HEK293 (cell line): ENCODE measurements around the gene SDE2.

Source experiments
- FEZF1 ChIP-seq: fragments of 450-650 bp; formaldehyde crosslinking; IDR thresholded peaks from 2 replicates; pipeline ENCODE4 v1.5.1; 2016; ENCODE audit warnings: missing biosample characterization, missing genetic modification characterization
- INSM2 ChIP-seq: fragments of 450-650 bp; formaldehyde crosslinking; IDR thresholded peaks from 2 replicates; pipeline ENCODE4 v1.5.1; 2016; ENCODE audit warnings: missing biosample characterization, missing genetic modification characterization
- PRDM4 ChIP-seq: fragments of 450-650 bp; formaldehyde crosslinking; IDR thresholded peaks from 2 replicates; pipeline ENCODE4 v1.5.1; 2017; ENCODE audit warnings: missing biosample characterization, missing genetic modification characterization
- SP2 ChIP-seq: fragments of 450-650 bp; formaldehyde crosslinking; IDR thresholded peaks from 2 replicates; pipeline ENCODE4 v1.5.1; 2016; ENCODE audit warnings: missing biosample characterization, missing genetic modification characterization
- SP7 ChIP-seq: fragments of 450-650 bp; formaldehyde crosslinking; IDR thresholded peaks from 2 replicates; pipeline ENCODE4 v1.5.1; 2016; ENCODE audit warnings: missing biosample characterization, missing genetic modification characterization
- ZBTB11 ChIP-seq: fragments of 450-650 bp; formaldehyde crosslinking; conservative IDR thresholded peaks from 2 replicates; pipeline ENCODE4 v1.5.1; 2016; ENCODE audit warnings: low read depth, missing biosample characterization, missing genetic modification characterization
- ZNF24 ChIP-seq: fragments of 450-650 bp; formaldehyde crosslinking; IDR thresholded peaks from 2 replicates; pipeline ENCODE4 v1.5.1; 2016; ENCODE audit warnings: missing biosample characterization, missing genetic modification characterization
- ZNF394 ChIP-seq: fragments of 450-650 bp; formaldehyde crosslinking; IDR thresholded peaks from 2 replicates; pipeline ENCODE4 v1.5.1; 2016; ENCODE audit warnings: missing biosample characterization, missing genetic modification characterization, mild to moderate bottlenecking, moderate library complexity, borderline replicate concordance
- ZNF747 ChIP-seq: fragments of 450-650 bp; formaldehyde crosslinking; IDR thresholded peaks from 2 replicates; pipeline ENCODE4 v1.5.1; 2016; ENCODE audit warnings: missing biosample characterization, missing genetic modification characterization
- TF ChIP-seq, protein P1 (sequence below): fragments of 450-650 bp; formaldehyde crosslinking; IDR thresholded peaks from 2 replicates; pipeline ENCODE4 v1.5.1; 2016; ENCODE audit warnings: missing biosample characterization, missing genetic modification characterization
- TF ChIP-seq, protein P2 (sequence below): fragments of 450-650 bp; formaldehyde crosslinking; conservative IDR thresholded peaks from 2 replicates; pipeline ENCODE4 v1.5.1; 2016; ENCODE audit warnings: low read depth, missing biosample characterization, missing genetic modification characterization
- TF ChIP-seq, protein P3 (sequence below): fragments of 450-650 bp; IDR thresholded peaks from 2 replicates; pipeline ENCODE4 v1.5.1; 2018; ENCODE audit warnings: missing biosample characterization, missing genetic modification characterization
- TF ChIP-seq, protein P4 (sequence below): fragments of 450-650 bp; formaldehyde crosslinking; IDR thresholded peaks from 2 replicates; pipeline ENCODE4 v1.5.1; 2016; ENCODE audit warnings: missing biosample characterization, missing genetic modification characterization, low read depth

Gene SDE2

GRCh38 chr1:225943582-225943981 lies 55.6 kb downstream of the SDE2 start (continued):
- TF ChIP-seq, protein P1, sequence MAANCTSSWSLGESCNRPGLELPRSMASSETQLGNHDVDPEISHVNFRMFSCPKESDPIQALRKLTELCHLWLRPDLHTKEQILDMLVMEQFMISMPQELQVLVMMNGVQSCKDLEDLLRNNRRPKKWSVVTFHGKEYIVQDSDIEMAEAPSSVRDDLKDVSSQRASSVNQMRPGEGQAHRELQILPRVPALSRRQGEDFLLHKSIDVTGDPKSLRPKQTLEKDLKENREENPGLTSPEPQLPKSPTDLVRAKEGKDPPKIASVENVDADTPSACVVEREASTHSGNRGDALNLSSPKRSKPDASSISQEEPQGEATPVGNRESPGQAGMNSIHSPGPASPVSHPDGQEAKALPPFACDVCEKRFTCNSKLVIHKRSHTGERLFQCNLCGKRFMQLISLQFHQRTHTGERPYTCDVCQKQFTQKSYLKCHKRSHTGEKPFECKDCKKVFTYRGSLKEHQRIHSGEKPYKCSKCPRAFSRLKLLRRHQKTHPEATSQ: peak; percentile 52; the same call in 1 of the 2 replicates
- TF ChIP-seq, protein P2, sequence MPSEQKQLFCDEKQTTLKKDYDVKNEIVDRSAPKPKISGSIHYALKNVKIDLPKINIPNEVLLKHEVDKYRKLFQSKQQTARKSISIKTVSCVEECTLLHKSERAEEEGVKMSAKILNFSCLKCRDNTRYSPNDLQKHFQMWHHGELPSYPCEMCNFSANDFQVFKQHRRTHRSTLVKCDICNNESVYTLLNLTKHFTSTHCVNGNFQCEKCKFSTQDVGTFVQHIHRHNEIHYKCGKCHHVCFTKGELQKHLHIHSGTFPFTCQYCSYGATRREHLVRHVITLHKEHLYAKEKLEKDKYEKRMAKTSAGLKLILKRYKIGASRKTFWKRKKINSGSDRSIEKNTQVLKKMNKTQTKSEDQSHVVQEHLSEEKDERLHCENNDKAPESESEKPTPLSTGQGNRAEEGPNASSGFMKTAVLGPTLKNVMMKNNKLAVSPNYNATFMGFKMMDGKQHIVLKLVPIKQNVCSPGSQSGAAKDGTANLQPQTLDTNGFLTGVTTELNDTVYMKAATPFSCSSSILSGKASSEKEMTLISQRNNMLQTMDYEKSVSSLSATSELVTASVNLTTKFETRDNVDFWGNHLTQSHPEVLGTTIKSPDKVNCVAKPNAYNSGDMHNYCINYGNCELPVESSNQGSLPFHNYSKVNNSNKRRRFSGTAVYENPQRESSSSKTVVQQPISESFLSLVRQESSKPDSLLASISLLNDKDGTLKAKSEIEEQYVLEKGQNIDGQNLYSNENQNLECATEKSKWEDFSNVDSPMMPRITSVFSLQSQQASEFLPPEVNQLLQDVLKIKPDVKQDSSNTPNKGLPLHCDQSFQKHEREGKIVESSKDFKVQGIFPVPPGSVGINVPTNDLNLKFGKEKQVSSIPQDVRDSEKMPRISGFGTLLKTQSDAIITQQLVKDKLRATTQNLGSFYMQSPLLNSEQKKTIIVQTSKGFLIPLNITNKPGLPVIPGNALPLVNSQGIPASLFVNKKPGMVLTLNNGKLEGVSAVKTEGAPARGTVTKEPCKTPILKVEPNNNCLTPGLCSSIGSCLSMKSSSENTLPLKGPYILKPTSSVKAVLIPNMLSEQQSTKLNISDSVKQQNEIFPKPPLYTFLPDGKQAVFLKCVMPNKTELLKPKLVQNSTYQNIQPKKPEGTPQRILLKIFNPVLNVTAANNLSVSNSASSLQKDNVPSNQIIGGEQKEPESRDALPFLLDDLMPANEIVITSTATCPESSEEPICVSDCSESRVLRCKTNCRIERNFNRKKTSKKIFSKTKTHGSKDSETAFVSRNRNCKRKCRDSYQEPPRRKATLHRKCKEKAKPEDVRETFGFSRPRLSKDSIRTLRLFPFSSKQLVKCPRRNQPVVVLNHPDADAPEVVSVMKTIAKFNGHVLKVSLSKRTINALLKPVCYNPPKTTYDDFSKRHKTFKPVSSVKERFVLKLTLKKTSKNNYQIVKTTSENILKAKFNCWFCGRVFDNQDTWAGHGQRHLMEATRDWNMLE: no peak
- no peak for TF ChIP-seq INSM2 (tag by site-specific recombination)
- no peak for TF ChIP-seq ZNF747
- peak; percentile 58; the same call in 1 of the 2 replicates for TF ChIP-seq ZNF24
- TF ChIP-seq ZNF394 (tag by site-specific recombination): no peak
- no peak for TF ChIP-seq FEZF1 (tag by site-specific recombination)
- TF ChIP-seq SP2 (tag by site-specific recombination): no peak
- TF ChIP-seq SP7 (tag by site-specific recombination): 0 out of 2 replicates have a peak, but pooled peaks have one; percentile 25
- TF ChIP-seq, protein P3, sequence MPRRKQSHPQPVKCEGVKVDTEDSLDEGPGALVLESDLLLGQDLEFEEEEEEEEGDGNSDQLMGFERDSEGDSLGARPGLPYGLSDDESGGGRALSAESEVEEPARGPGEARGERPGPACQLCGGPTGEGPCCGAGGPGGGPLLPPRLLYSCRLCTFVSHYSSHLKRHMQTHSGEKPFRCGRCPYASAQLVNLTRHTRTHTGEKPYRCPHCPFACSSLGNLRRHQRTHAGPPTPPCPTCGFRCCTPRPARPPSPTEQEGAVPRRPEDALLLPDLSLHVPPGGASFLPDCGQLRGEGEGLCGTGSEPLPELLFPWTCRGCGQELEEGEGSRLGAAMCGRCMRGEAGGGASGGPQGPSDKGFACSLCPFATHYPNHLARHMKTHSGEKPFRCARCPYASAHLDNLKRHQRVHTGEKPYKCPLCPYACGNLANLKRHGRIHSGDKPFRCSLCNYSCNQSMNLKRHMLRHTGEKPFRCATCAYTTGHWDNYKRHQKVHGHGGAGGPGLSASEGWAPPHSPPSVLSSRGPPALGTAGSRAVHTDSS: no peak
- no peak for TF ChIP-seq PRDM4
- TF ChIP-seq ZBTB11: no peak
- TF ChIP-seq, protein P4, sequence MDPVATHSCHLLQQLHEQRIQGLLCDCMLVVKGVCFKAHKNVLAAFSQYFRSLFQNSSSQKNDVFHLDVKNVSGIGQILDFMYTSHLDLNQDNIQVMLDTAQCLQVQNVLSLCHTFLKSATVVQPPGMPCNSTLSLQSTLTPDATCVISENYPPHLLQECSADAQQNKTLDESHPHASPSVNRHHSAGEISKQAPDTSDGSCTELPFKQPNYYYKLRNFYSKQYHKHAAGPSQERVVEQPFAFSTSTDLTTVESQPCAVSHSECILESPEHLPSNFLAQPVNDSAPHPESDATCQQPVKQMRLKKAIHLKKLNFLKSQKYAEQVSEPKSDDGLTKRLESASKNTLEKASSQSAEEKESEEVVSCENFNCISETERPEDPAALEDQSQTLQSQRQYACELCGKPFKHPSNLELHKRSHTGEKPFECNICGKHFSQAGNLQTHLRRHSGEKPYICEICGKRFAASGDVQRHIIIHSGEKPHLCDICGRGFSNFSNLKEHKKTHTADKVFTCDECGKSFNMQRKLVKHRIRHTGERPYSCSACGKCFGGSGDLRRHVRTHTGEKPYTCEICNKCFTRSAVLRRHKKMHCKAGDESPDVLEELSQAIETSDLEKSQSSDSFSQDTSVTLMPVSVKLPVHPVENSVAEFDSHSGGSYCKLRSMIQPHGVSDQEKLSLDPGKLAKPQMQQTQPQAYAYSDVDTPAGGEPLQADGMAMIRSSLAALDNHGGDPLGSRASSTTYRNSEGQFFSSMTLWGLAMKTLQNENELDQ: no peak
